Occipital lobe (tissue), 2 donors: ENCODE measurements around the gene ARHGEF16. TPM values are rescaled to one million over a fixed set of nuclear protein-coding genes. Genes with fewer than 3 reads are reported as not detected.

Experiments used
- DNase-seq: peaks from one replicate; lab custom pipeline; 2025; lab: John Stamatoyannopoulos, UW
- total RNA-seq: library from RNA; depleted of rRNA; stranded (reverse); fragments of >200 nt; gene quantifications from one replicate; pipeline ENCODE4 v1.2.3, GENCODE V29; 2014

ARHGEF16 gene
- total RNA-seq, 1 donor from 2014 or later: 0.16 TPM

- DNase-seq: no peak
These were observed 31.8 kb upstream of the ARHGEF16 start for GRCh38 chr1:3422638-3423037.

GRCh38 chr1:3423245-3423829 lies 31.1 kb upstream of the ARHGEF16 start:
- DNase-seq: no peak

GRCh38 chr1:3423896-3424611 lies 30.4 kb upstream of the ARHGEF16 start:
- no peak for DNase-seq

GRCh38 chr1:3425486-3426215 lies 28.8 kb upstream of the ARHGEF16 start:
- no peak for DNase-seq

GRCh38 chr1:3426956-3427535 lies 27.4 kb upstream of the ARHGEF16 start:
- no peak for DNase-seq

- no peak for DNase-seq
These were observed 26.5 kb upstream of the ARHGEF16 start for GRCh38 chr1:3427711-3428704.

- no peak for DNase-seq
These were observed 25.6 kb upstream of the ARHGEF16 start for GRCh38 chr1:3428899-3429298.

- DNase-seq: no peak
These were observed 25.1 kb upstream of the ARHGEF16 start for GRCh38 chr1:3429320-3429719.

GRCh38 chr1:3429766-3430165 lies 24.7 kb upstream of the ARHGEF16 start:
- no peak for DNase-seq

GRCh38 chr1:3430406-3430805 lies 24.1 kb upstream of the ARHGEF16 start:
- no peak for DNase-seq

GRCh38 chr1:3430820-3431219 lies 23.6 kb upstream of the ARHGEF16 start:
- DNase-seq: no peak

GRCh38 chr1:3431266-3431665 lies 23.2 kb upstream of the ARHGEF16 start:
- DNase-seq: no peak

- no peak for DNase-seq
These were observed 22.8 kb upstream of the ARHGEF16 start for GRCh38 chr1:3431686-3432085.

GRCh38 chr1:3432306-3432705 lies 22.2 kb upstream of the ARHGEF16 start:
- no peak for DNase-seq

GRCh38 chr1:3433076-3433475 lies 21.4 kb upstream of the ARHGEF16 start:
- DNase-seq: no peak

- no peak for DNase-seq
These were observed 20.7 kb upstream of the ARHGEF16 start for GRCh38 chr1:3433596-3434320.

- DNase-seq: no peak
These were observed 19.9 kb upstream of the ARHGEF16 start for GRCh38 chr1:3434406-3435110.

- no peak for DNase-seq
These were observed 18.8 kb upstream of the ARHGEF16 start for GRCh38 chr1:3435666-3436065.

GRCh38 chr1:3436451-3436850 lies 18.0 kb upstream of the ARHGEF16 start:
- DNase-seq: no peak

- no peak for DNase-seq
These were observed 17.6 kb upstream of the ARHGEF16 start for GRCh38 chr1:3436901-3437300.
